ENCODE data around the gene NTRK1.

The NTRK1 gene

DNA sequence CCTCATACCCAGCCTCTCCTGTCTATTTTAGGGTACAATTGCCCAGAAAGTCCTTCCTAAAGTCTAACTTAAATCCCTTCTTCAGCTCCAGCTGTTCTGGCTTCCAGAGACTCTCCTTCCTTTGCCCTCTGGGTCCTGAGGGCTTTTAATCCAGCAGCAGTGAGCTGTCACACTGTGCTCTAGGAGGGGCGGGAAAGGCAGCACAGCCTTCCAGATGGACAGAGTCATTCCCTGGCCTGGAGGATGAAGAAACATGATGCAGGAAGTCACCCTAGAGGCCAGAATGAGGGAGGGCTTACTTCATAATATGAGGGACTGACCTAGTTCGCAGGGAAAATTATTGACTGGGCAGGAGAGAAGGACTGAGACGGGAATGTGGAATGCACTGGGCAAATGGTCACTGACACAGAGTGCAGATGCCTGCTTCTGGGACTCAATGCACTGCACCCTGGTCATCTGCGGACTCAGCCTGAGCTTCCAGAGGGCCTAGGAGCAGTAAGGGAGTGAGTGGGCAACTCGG lies 45.3 kb upstream of the NTRK1 start:
- H3K4me3 ChIP-seq (ENCODE audit: low read depth, low read length) = peak overlapping the region; percentile 62; the same call in 1 of the 2 replicates
- TF ChIP-seq, protein P1, sequence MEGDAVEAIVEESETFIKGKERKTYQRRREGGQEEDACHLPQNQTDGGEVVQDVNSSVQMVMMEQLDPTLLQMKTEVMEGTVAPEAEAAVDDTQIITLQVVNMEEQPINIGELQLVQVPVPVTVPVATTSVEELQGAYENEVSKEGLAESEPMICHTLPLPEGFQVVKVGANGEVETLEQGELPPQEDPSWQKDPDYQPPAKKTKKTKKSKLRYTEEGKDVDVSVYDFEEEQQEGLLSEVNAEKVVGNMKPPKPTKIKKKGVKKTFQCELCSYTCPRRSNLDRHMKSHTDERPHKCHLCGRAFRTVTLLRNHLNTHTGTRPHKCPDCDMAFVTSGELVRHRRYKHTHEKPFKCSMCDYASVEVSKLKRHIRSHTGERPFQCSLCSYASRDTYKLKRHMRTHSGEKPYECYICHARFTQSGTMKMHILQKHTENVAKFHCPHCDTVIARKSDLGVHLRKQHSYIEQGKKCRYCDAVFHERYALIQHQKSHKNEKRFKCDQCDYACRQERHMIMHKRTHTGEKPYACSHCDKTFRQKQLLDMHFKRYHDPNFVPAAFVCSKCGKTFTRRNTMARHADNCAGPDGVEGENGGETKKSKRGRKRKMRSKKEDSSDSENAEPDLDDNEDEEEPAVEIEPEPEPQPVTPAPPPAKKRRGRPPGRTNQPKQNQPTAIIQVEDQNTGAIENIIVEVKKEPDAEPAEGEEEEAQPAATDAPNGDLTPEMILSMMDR (IDR thresholded peaks at IDR 0.05; ENCODE audit: low read depth, low read length, missing control alignments) = no peak
- no peak for DNase-seq (ENCODE audit: low read depth)

DNA sequence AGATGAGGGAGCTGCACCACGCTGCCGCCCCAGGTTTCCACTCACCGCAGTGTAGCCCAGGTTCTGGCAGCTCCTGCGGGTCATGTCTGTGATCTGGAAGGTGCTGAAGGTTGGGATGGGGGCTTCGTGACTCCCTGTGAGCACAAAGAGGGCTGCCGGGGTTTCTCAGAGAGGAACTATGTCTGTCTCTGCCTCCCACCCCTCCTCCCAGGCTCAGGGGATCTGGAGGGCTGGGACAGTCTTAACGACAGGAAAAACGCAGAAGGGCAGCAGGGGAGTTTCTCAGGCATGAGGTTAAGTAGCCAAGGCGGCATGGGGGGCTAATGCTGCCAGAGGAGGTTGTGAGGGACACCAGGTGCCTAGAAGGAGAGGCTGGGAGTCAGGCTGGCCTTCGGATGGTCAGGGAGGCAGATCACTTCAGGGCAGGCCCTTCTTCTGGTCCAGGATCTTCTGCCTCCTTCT lies 44.7 kb upstream of the NTRK1 start:
- TF ChIP-seq, protein P1 (IDR thresholded peaks at IDR 0.05; ENCODE audit: low read depth, low read length, missing control alignments) = no peak
- H3K4me3 ChIP-seq (ENCODE audit: low read depth, low read length) = peak overlapping the region; percentile 62
- no peak for DNase-seq (ENCODE audit: low read depth)

DNA sequence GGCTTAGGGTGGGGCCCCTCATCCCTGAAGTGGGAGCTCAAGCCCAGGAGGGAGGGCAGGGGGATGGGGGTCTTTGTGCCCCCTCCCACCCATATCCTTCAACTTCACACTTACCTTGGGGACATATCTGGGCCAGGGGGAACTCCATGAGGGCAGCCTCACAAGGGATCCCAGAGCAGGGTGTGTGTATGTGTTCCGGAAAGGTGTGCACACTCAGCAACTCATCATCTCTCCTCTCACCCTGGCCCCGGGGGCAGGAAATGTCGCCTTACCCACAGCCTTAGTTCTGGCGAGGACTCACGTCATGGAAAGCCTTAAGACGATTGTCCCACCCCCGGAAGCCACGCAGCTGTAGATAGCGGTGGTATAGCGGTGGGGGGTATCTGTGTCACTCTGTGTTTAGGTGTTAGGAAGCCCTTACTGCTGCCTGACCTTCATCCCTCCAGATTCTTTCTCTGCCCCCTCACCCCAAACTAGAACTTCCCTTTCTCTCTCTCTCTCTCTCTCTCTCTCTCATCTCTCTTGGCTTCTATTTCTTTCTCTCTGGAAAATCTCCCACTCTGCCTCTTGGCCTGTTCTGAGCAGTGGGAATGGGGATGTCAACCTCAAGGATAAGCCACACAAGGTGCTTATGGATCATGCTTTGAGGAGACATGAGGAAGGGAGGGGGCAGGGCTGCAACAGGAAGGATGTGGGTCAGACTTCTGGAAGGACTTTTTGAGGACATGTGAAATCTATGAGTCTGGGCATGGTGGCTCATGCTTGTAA lies 43.9 kb upstream of the NTRK1 start, which contains the start of gene SH2D2A:
Gene SH2D2A, minus strand, starts transcription at position 288 of the 768 bp plus-strand sequence. Its CDS starts 140 bp downstream, at position 148.
- peak within 1 kb of the TSS; percentile 62 for H3K4me3 ChIP-seq (ENCODE audit: low read depth, low read length)
- peak; percentile 69 for DNase-seq (ENCODE audit: low read depth)
- TF ChIP-seq, protein P1 (IDR thresholded peaks at IDR 0.05; ENCODE audit: low read depth, low read length, missing control alignments) = no peak

DNA sequence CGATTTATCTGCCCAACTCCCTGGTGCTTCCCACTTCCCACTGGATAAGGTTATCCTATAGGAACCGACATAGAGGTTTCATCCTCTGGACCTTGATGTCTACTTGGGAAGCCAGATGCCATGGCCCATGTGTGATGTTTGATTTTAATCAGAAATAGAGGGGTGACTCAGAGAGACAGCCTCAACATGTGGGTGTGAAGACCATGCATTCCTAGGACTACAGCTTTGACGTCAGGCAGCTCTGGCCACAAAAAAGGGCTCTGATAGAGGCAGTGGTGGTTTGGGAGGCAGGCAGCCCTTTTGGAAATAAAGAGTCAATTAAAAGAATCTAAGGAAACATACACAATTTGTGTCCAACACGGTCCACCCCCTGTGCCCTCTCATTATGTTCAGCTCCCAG lies 38.9 kb upstream of the NTRK1 start:
- no peak overlapping the region for H3K4me3 ChIP-seq (ENCODE audit: low read depth, low read length)
- TF ChIP-seq, protein P1 (IDR thresholded peaks at IDR 0.05; ENCODE audit: low read depth, low read length, missing control alignments) = no peak
- DNase-seq (ENCODE audit: low read depth) = no peak

DNA sequence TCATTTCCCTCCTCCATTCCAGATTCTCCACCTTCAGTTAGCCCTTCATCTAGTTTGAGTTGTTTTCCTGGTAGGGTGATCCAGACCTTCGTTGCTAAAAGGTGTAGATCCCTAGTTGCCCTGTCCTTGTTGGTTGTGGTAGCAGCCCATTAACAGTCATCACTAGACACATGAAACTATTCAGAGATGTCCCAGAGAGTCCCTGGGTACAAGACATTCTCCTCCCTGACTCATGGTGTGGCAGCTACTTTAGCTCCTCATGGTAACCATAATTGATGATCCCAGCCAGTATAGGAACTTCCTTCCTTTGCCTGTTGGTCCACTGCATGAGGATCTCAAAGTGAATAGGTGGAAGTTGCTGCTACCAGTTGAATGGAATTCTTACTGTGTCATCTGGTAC lies 38.0 kb upstream of the NTRK1 start:
- no peak for DNase-seq (ENCODE audit: low read depth)
- TF ChIP-seq, protein P1 (IDR thresholded peaks at IDR 0.05; ENCODE audit: low read depth, low read length, missing control alignments) = no peak
- no peak overlapping the region for H3K4me3 ChIP-seq (ENCODE audit: low read depth, low read length)

DNA sequence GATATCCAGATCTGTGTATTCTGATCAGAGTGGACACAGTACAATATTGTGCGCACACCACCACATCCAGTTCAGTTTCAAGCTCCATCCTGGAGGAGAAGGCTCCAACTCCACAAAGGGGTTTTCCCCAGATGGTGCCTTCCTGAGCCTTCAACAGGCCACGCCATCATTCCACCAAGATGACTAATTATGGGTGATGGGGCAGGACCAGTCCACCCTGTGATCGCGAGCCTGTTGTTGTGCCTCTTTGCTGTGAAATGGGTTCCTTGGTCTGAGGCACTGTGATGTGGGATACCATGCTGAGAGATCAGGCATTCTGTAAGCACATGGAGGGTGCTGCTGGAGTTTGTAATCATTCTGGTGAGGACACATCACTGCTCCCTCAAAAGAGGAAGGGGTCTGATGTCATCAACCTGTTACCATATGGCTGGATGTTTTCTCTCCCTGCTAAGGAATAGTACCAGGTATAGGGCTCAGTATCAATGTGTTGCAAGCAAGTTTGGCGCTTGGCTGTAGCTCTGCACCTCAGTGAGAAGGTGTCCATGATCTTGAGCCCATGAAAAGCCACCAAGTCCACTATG lies 37.4 kb upstream of the NTRK1 start:
- no peak for DNase-seq (ENCODE audit: low read depth)
- H3K4me3 ChIP-seq (ENCODE audit: low read depth, low read length) = no peak overlapping the region
- TF ChIP-seq, protein P1 (IDR thresholded peaks at IDR 0.05; ENCODE audit: low read depth, low read length, missing control alignments) = no peak

Data from GM12864 (cell line).